ENCODE measurements around the gene CEP170B.
A peak's percentile ranks its signal among the peaks of the same experiment; 100 is the strongest.
"Not testable (repeated sequence)": the region's sequence is repeated elsewhere in the genome, so short reads cannot be mapped to it uniquely, and the experiment has no call there.

CEP170B gene

DNA sequence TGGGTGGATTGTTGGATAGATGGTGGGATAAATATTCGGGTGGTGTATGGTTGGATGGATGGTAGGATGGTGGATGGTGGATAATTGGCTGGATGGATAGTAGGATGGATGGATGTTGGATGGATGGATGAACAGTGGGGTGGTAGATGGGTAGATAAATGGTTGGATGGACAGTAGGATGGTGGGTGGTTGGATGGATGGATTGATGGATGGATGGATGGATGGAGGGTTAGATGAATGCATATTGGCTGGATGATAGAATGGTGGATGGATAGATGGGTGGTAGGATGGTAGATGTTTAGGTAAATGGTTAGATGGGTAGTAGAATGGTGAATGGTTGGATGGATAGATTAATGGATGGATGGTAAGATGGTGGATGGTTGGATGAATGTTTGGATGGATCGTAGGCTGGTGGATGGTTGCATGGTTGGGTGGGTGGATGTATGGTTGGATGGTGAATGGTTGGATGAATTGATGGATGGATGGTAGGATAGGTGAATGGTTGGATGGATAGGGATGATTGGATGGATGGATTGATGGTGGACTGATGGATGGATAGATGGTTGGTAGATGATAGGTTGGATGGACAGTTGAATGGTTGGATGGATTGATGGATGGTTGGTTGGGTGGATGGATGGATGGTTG is 40.6 kb upstream of the CEP170B start:
- peaks cover 35% of the 10 kb centered on the region for H3K27me3 ChIP-seq (ENCODE audit: control insufficient read depth, insufficient read depth, low read length, poor library complexity, severe bottlenecking)
- H3K4me1 ChIP-seq (ENCODE audit: control insufficient read depth, insufficient read depth, low read length): peaks cover 6% of the 10 kb centered on the region
- no peak overlapping the region for H3K4me3 ChIP-seq (ENCODE audit: insufficient read depth, low read depth, low read length)
- H3K9me3 ChIP-seq (ENCODE audit: control insufficient read depth, low read length): no peaks in the 10 kb centered on the region
- H3K36me3 ChIP-seq (ENCODE audit: control insufficient read depth, insufficient read depth, low read length): no peaks in the 10 kb centered on the region
- WGBS, 2 experiments: 94 to 96% methylated on average over 2 of the region's 2 CpGs
- H3K27ac ChIP-seq (ENCODE audit: insufficient read depth, low read depth, low read length, poor library complexity, severe bottlenecking): no peak overlapping the region

DNA sequence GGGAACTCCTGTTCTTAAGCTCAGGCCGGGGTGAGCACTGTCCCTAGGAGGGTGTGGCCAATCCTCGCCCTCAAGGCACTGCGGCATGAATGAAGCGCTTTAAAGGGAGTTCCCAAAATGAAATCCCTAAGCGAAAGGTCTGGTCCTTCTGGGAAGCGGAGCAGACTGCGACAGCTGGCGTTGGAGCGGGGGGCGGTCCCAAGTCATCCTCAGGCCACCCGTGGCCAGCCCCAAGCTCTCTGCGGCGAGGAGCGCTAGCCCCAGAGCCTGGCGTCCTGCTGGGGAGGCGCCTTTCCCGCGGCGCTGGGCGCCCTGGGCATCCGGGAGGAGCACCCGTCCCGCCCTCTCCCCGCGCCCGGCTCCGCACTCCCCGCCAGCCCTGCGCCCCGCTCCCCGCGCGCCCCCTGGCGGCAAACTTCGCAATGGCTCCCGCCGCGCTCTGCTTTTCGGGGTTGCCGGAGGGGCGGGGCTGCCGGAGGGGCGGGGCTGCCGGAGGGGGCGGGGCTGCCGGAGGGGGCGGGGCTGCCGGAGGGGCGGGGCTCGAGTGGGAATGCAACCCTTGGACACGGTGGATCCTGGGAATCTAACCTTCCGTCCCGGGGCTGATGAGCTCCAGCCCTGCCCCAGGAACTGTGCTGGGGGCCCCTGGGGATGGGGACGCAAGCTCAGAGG is 38.7 kb upstream of the CEP170B start:
- Histone ChIP-seq H3K9me3 (ENCODE audit: control insufficient read depth, low read length) (no peaks in the 10 kb centered on the region), H3K36me3 (ENCODE audit: control insufficient read depth, insufficient read depth, low read length) (no peaks in the 10 kb centered on the region), H3K27ac (ENCODE audit: insufficient read depth, low read depth, low read length, poor library complexity, severe bottlenecking) (no peak overlapping the region), H3K27me3 (ENCODE audit: control insufficient read depth, insufficient read depth, low read length, poor library complexity, severe bottlenecking) (peaks cover 35% of the 10 kb centered on the region), H3K4me1 (ENCODE audit: control insufficient read depth, insufficient read depth, low read length) (peaks cover 6% of the 10 kb centered on the region), H3K4me3 (ENCODE audit: insufficient read depth, low read depth, low read length) (peak overlapping the region; percentile 57)
- 0 to 1% methylated on average over 54 of the region's 54 CpGs for WGBS, 2 experiments

DNA sequence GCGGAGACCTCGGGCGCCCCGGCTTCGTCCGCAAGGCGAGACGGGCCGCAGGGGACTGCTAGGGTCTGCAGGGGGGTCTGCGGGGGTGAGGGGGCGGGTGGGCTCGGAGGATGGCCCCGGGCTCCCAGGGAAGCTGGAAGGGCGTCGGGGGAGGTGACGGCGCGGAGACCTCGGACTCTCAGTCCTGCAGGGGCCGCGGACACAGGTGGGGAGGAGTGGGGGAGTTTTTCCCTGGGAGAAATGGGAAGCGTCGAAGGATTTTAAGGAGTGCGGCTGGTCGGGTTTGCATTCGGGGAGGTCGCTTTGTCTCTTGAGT is 38.2 kb upstream of the CEP170B start:
- H3K4me1 ChIP-seq (ENCODE audit: control insufficient read depth, insufficient read depth, low read length): peaks cover 6% of the 10 kb centered on the region
- H3K27me3 ChIP-seq (ENCODE audit: control insufficient read depth, insufficient read depth, low read length, poor library complexity, severe bottlenecking): peaks cover 35% of the 10 kb centered on the region
- 1 to 2% methylated on average over 27 of the region's 27 CpGs for WGBS, 2 experiments
- no peaks in the 10 kb centered on the region for H3K36me3 ChIP-seq (ENCODE audit: control insufficient read depth, insufficient read depth, low read length)
- no peak overlapping the region for H3K27ac ChIP-seq (ENCODE audit: insufficient read depth, low read depth, low read length, poor library complexity, severe bottlenecking)
- peak overlapping the region; percentile 57 for H3K4me3 ChIP-seq (ENCODE audit: insufficient read depth, low read depth, low read length)
- H3K9me3 ChIP-seq (ENCODE audit: control insufficient read depth, low read length): no peaks in the 10 kb centered on the region

DNA sequence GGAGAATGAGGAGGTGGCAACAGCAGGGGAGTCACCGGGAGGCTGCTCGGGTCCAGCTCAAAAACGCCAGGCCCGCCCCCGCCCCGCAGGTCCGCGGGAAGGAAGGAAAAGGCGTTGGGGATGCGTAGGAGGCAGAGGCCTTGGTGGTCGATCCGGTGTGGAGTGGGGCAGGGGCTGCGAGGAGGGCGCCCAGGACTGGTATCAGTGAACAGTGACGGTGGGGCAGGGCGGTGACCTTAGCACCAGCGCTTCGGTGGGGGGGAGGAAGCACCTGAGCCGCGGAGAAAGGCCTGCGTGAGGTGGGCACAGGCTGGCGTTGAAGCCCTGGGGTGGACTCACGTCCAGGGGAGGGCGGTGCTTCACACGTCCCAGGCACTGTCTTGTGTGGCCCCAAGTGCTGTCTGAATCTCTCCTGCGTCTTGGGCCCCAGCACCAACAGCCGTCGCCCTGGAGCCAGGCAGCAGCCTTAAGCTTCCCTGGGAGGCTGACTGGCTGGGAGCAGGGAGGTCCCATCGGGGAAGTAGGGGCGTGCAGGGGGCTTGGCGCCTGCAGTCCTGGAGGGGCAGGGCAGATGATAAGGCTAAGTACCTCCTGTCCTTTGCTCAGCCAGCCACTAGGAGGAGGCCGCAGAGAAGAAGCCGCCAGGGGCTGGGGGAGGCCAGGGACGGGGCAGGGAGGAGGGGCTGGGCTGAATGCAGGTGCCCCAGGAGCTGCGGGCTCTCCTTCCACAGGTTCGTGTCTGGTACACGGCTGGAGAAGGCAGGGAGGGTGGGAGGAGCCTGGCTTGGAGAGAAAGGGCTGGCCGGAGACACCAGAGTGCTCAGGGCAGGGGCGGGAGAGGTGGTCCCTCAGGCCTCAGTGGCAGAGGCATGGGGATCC is 37.7 kb upstream of the CEP170B start:
- Histone ChIP-seq H3K27me3 (ENCODE audit: control insufficient read depth, insufficient read depth, low read length, poor library complexity, severe bottlenecking) (peaks cover 35% of the 10 kb centered on the region), H3K27ac (ENCODE audit: insufficient read depth, low read depth, low read length, poor library complexity, severe bottlenecking) (no peak overlapping the region), H3K36me3 (ENCODE audit: control insufficient read depth, insufficient read depth, low read length) (no peaks in the 10 kb centered on the region), H3K4me1 (ENCODE audit: control insufficient read depth, insufficient read depth, low read length) (peaks cover 6% of the 10 kb centered on the region), H3K4me3 (ENCODE audit: insufficient read depth, low read depth, low read length) (peak overlapping the region; percentile 57), H3K9me3 (ENCODE audit: control insufficient read depth, low read length) (no peaks in the 10 kb centered on the region)
- WGBS, 2 experiments: 5% methylated on average over 39 of the region's 39 CpGs

DNA sequence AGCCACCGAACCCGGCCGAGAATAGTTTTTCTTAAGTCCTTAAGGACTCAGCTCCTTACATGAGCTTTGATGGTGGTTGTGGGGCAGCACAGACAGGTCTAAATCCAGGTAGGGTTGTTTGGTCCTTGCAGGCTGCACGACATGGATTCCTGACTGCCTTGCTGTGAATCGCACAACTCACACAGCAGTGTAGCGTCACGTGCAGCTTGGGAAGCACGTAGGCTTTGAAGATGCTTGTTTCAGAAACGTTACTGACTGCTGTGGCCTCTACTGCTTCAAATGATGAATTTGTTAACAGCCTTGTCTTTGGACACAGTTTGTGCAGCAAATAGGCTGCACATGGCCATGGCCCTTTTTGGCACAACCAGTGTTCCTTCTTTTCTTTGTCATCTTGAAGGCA is 34.3 kb upstream of the CEP170B start:
- Histone ChIP-seq H3K36me3 (ENCODE audit: control insufficient read depth, insufficient read depth, low read length) (no peaks in the 10 kb centered on the region), H3K27ac (ENCODE audit: insufficient read depth, low read depth, low read length, poor library complexity, severe bottlenecking) (no peak overlapping the region), H3K4me1 (ENCODE audit: control insufficient read depth, insufficient read depth, low read length) (peaks cover 6% of the 10 kb centered on the region), H3K9me3 (ENCODE audit: control insufficient read depth, low read length) (no peaks in the 10 kb centered on the region), H3K4me3 (ENCODE audit: insufficient read depth, low read depth, low read length) (no peak overlapping the region), H3K27me3 (ENCODE audit: control insufficient read depth, insufficient read depth, low read length, poor library complexity, severe bottlenecking) (peaks cover 17% of the 10 kb centered on the region)
- 82% methylated on average over 9 of the region's 9 CpGs for WGBS, 2 experiments

- not testable (repeated sequence) for H3K9me3 ChIP-seq (ENCODE audit: control insufficient read depth, low read length); H3K36me3 ChIP-seq (ENCODE audit: control insufficient read depth, insufficient read depth, low read length); H3K27ac ChIP-seq (ENCODE audit: insufficient read depth, low read depth, low read length, poor library complexity, severe bottlenecking); H3K4me1 ChIP-seq (ENCODE audit: control insufficient read depth, insufficient read depth, low read length); H3K27me3 ChIP-seq (ENCODE audit: control insufficient read depth, insufficient read depth, low read length, poor library complexity, severe bottlenecking); H3K4me3 ChIP-seq (ENCODE audit: insufficient read depth, low read depth, low read length)
- WGBS, 2 experiments: 92% methylated on average over 36 to 37 of the region's 41 CpGs
Measured at GRCh38 chr14:104836171-104836935, 28.7 kb upstream of the CEP170B start.

- 77 to 79% methylated on average over 1 of the region's 1 CpG for WGBS, 2 experiments
- Histone ChIP-seq H3K4me1 (ENCODE audit: control insufficient read depth, insufficient read depth, low read length) (peaks cover 8% of the 10 kb centered on the region), H3K9me3 (ENCODE audit: control insufficient read depth, low read length) (no peaks in the 10 kb centered on the region), H3K27me3 (ENCODE audit: control insufficient read depth, insufficient read depth, low read length, poor library complexity, severe bottlenecking) (peaks cover 50% of the 10 kb centered on the region), H3K36me3 (ENCODE audit: control insufficient read depth, insufficient read depth, low read length) (no peaks in the 10 kb centered on the region), H3K4me3 (ENCODE audit: insufficient read depth, low read depth, low read length) (no peak overlapping the region), H3K27ac (ENCODE audit: insufficient read depth, low read depth, low read length, poor library complexity, severe bottlenecking) (no peak overlapping the region)
Measured at GRCh38 chr14:104841730-104842129, 23.3 kb upstream of the CEP170B start.

- Histone ChIP-seq H3K4me1 (ENCODE audit: control insufficient read depth, insufficient read depth, low read length) (peaks cover 8% of the 10 kb centered on the region), H3K36me3 (ENCODE audit: control insufficient read depth, insufficient read depth, low read length) (no peaks in the 10 kb centered on the region), H3K27me3 (ENCODE audit: control insufficient read depth, insufficient read depth, low read length, poor library complexity, severe bottlenecking) (peaks cover 50% of the 10 kb centered on the region), H3K4me3 (ENCODE audit: insufficient read depth, low read depth, low read length) (peak overlapping the region; percentile 44), H3K27ac (ENCODE audit: insufficient read depth, low read depth, low read length, poor library complexity, severe bottlenecking) (no peak overlapping the region), H3K9me3 (ENCODE audit: control insufficient read depth, low read length) (no peaks in the 10 kb centered on the region)
- WGBS, 2 experiments: 50 to 51% methylated on average over 13 of the region's 13 CpGs
Measured at GRCh38 chr14:104843006-104843405, 22.1 kb upstream of the CEP170B start.

GRCh38 chr14:104843442-104844305 is 21.4 kb upstream of the CEP170B start:
- peaks cover 8% of the 10 kb centered on the region for H3K4me1 ChIP-seq (ENCODE audit: control insufficient read depth, insufficient read depth, low read length)
- no peaks in the 10 kb centered on the region for H3K36me3 ChIP-seq (ENCODE audit: control insufficient read depth, insufficient read depth, low read length)
- peak overlapping the region; percentile 44 for H3K4me3 ChIP-seq (ENCODE audit: insufficient read depth, low read depth, low read length)
- WGBS, 2 experiments: 2% methylated on average over 69 of the region's 69 CpGs
- H3K9me3 ChIP-seq (ENCODE audit: control insufficient read depth, low read length): no peaks in the 10 kb centered on the region
- H3K27me3 ChIP-seq (ENCODE audit: control insufficient read depth, insufficient read depth, low read length, poor library complexity, severe bottlenecking): peaks cover 50% of the 10 kb centered on the region
- peak overlapping the region; percentile 36 for H3K27ac ChIP-seq (ENCODE audit: insufficient read depth, low read depth, low read length, poor library complexity, severe bottlenecking)

All from ectodermal cell (in vitro differentiated cells).